GM12801 (cell line): Measurements from ENCODE around the gene TFIP11.

Experiments used
- TF ChIP-seq, protein P1 (sequence below): IDR thresholded peaks from one replicate; pipeline ENCODE4 v1.5.1; 2011; ENCODE audit warnings: control low read depth; ENCODE audit not compliant: insufficient read length; ENCODE audit errors: extremely low read depth

TFIP11 gene

DNA sequence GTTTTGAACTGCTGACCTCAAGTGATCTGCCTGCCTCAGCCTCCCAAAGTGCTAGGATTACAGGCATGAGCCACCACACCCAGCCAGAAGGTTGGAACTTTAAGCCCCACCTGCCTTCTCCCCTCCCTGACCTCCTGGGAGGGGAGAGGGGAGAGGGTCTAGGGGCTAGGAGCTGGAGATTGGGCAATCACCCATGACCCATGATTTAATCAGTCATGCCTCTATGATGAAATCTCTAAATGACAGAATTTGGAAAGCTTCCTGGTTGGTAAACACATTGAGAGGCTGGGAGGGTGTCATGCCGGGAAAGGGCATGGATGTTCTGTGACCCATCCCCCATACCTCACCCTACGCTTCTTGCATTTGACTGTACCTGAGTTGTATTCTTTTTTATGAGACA, 17.1 kb upstream of the TFIP11 start:
- TF ChIP-seq, protein P1, sequence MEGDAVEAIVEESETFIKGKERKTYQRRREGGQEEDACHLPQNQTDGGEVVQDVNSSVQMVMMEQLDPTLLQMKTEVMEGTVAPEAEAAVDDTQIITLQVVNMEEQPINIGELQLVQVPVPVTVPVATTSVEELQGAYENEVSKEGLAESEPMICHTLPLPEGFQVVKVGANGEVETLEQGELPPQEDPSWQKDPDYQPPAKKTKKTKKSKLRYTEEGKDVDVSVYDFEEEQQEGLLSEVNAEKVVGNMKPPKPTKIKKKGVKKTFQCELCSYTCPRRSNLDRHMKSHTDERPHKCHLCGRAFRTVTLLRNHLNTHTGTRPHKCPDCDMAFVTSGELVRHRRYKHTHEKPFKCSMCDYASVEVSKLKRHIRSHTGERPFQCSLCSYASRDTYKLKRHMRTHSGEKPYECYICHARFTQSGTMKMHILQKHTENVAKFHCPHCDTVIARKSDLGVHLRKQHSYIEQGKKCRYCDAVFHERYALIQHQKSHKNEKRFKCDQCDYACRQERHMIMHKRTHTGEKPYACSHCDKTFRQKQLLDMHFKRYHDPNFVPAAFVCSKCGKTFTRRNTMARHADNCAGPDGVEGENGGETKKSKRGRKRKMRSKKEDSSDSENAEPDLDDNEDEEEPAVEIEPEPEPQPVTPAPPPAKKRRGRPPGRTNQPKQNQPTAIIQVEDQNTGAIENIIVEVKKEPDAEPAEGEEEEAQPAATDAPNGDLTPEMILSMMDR = no peak

DNA sequence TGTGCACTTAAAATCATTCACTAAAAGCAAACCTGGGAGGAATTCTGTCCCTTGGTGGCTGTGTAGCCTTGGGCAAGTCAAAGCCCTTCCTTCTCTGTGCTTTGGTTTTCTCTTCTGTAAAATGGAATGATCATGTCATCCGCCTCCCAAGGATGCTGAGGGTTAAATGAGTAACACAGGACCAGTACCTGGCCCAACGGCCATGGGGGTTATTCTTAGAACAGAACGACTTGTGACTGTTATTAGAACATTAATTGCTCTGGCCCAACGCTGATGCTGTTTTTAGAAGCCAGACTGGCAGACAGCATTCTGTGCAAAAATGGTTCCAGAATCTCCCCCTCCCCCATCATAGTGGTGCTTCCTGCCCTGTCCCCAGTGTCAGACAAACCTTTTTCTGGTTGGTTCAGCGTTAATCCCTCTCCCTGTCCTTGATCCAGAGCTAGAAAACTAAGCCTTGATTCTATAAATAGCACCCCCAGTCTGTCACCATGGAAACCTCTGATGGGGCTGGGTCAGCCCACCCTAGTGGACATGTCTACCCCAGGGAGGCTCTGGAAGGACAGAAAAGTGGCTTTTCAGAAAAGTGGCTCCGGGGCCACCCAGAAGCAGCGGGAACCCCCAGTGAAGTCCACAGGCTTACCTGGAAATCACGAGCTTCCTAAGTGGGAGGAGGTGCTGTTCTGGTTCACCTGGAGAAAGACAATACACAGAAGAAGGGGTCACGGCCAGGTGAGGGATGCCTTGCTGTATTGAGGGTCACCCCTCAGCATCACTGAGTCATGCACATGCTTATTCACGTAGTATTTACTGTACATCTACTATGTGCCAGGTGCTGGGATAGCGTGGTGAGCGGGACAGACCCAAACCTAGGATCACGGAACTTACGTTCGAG, 15.5 kb upstream of the TFIP11 start:
- TF ChIP-seq, protein P1 = no peak

DNA sequence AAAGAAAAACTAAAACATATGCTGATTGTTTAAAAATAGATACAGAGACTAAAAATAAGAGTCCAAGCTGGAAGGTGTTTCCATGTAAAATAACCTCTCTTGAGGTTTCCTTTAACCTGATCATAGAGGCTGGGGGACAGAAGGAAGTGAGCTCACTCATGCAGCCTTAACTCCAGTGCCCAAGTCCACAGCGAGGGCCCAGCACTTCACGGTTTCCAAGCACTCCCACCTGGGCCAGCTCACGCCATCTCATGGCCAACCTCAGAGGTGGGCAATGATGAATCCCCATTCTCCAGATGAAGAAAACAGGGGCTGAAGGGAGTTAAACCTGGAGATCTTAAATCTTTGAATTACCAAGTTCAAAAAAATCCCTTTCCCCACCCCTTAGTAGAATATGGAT, 14.9 kb upstream of the TFIP11 start:
- TF ChIP-seq, protein P1 = no peak

DNA sequence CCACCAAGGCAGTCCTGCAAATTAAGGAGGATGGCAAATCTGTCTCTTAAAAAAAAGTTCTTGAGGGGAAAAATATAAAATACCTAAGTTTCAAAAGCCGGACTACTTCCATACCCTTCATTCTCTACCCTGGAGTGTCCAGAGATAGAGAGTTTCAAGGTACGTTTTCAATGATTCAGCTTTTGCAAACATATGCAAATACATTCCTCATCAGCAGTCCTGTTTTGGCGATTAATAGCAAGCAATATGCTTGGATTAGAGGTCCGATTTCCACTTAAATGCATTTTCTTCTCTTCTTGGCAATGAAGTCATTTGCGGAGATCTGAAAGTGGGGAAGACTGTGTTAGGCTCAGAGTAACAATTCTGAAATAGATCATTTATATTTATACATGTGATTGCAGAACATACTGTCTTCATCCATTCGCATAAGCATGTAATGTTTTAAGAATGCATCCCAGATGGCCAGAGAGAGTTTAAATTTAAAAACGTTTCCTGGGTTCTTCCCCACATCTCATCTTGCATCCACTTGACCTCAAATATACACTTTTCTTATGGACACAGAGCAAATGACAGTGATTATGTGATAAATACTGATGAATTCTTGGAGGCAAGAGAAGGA, 13.8 kb upstream of the TFIP11 start:
- TF ChIP-seq, protein P1 = no peak

DNA sequence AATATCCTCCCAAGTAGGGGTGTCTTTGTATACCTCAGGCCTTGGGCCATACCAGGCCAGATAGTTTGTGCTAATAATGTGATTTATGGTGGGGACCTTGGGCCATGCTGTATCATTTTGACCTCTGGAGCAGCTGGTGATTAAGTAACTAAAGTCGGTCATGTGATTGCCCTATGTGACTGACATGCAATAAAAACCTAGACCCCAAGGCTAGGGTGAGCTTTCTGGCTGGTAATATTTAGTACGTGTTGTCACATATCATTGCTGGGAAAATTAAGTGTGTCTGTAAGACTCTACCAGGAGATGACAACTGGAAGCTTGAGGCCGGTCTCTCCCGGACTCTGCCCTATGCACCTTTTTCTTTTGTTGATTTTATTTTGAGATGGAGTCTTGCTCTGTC, 12.6 kb upstream of the TFIP11 start:
- TF ChIP-seq, protein P1 = no peak

DNA sequence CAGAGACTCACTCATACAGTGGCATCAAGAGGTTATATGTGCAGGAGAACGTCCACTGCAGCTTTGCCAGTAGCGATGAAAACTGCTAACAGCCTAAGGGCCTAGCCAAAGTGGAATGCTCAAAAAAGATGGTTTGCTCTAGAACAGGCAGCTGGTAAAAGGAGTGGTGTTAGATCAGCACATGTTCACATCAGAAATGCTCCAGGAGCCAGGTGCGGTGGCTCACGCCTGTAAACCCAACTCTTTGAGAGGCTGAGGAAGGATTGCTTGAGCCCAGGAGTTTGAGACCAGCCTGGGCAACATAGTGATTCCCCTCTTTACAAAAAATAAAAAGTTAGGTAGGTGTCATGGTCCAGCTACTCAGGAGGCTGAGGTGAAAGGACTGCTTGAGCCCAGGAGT, 10.3 kb upstream of the TFIP11 start:
- TF ChIP-seq, protein P1 = no peak

DNA sequence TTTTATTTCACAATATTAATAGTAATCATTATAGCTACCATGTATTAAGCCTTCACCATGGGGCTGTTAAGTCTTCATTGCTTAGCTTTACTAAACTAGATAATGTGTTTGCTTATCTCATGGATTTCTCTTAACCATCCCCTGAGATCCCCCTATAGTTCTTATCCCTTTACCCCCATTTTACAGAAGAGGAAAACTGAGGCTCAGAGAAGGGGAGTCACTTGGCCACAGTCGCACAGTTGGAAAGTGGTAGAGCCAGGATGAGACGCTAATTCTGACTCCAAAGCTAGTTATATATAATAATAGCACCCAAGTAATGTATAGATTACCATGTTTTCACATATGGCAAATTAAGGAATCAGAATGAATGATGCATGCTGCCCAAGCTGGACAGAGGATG, 9.7 kb upstream of the TFIP11 start:
- TF ChIP-seq, protein P1 = no peak
